ENCODE measurements around the gene C2orf80. TPM values are rescaled to one million over a fixed set of nuclear protein-coding genes. Genes with fewer than 3 reads are reported as not detected.
"Not testable (repeated sequence)": the region's sequence is repeated elsewhere in the genome, so short reads cannot be mapped to it uniquely, and the experiment has no call there.

Gene C2orf80
- total and polyA plus RNA-seq, 3 donors from 2014 or later = not detected

DNA sequence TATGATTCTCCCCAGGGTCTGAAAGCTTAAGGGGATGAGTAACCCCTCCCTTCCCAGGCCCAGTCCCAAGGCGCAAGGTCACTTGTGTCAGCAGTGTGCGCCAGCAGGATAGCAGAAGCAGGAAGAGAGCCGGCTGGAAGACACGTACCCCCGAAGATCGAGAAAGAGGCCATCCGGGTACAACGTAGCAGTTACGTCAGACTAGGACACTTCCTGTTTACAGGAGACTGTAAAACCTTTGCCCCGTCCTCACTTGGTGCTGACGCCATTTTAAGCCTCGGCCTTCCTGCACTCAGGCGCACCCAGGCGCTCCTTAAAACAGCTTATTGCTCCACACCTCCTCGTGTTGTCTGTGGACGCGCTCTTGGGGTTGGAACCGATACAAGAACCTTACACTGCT is 50.4 kb downstream of the C2orf80 start:
- Histone ChIP-seq H3K4me1 (no peaks in the 10 kb centered on the region), H3K9me3 (no peaks in the 10 kb centered on the region), H3K27me3 (no peaks in the 10 kb centered on the region), H3K4me3 (peak overlapping the region; percentile 20 to 29), H3K36me3 (ENCODE audit: low read depth, missing control alignments) (no peaks in the 10 kb centered on the region), H3K27ac (peak overlapping the region; percentile 15 to 40)
- intact Hi-C loops (cut with DNase I; ENCODE audit: low total_unique reads) = no loop called here
- TF ChIP-seq, protein P1, sequence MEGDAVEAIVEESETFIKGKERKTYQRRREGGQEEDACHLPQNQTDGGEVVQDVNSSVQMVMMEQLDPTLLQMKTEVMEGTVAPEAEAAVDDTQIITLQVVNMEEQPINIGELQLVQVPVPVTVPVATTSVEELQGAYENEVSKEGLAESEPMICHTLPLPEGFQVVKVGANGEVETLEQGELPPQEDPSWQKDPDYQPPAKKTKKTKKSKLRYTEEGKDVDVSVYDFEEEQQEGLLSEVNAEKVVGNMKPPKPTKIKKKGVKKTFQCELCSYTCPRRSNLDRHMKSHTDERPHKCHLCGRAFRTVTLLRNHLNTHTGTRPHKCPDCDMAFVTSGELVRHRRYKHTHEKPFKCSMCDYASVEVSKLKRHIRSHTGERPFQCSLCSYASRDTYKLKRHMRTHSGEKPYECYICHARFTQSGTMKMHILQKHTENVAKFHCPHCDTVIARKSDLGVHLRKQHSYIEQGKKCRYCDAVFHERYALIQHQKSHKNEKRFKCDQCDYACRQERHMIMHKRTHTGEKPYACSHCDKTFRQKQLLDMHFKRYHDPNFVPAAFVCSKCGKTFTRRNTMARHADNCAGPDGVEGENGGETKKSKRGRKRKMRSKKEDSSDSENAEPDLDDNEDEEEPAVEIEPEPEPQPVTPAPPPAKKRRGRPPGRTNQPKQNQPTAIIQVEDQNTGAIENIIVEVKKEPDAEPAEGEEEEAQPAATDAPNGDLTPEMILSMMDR (IDR thresholded peaks at IDR 0.05) = no peak
- DNase-seq = peak; percentile 67
- 69 to 80% methylated on average over 18 of the region's 18 CpGs for WGBS, 2 donors

DNA sequence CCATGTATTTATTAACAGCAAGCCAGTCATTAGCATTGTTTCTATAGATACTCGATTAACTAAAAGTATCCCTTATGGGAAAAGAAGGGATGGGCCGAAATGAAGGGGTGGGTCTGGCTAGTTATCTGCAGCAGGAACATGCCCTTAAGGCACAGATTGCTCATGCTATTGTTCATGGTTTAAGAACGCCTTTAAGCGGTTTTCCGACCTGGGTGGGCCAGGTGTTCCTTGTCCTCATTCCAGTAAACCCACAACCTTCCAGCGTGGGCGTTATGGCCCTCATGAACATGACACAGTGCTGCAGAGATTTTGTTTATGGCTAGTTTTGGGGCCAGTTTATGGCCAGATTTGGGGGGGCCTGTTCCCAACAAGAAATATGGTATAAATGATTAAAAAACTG is 51.5 kb downstream of the C2orf80 start:
- H3K4me1 ChIP-seq; H3K27me3 ChIP-seq; H3K36me3 ChIP-seq (ENCODE audit: low read depth, missing control alignments); intact Hi-C loops (cut with DNase I; ENCODE audit: low total_unique reads); H3K9me3 ChIP-seq; H3K27ac ChIP-seq; H3K4me3 ChIP-seq; DNase-seq: not testable (repeated sequence)
- WGBS, 2 donors = 92 to 95% methylated on average over 7 of the region's 7 CpGs

- intact Hi-C loops (cut with DNase I; ENCODE audit: low total_unique reads) = no loop called here
- no peak for DNase-seq
- no peak overlapping the region for H3K4me3 ChIP-seq
- H3K4me1 ChIP-seq = no peaks in the 10 kb centered on the region
- no peaks in the 10 kb centered on the region for H3K36me3 ChIP-seq (ENCODE audit: low read depth, missing control alignments)
- H3K27me3 ChIP-seq = no peaks in the 10 kb centered on the region
- WGBS, 2 donors = 81 to 92% methylated on average over 2 of the region's 2 CpGs
- H3K9me3 ChIP-seq = no peaks in the 10 kb centered on the region
- TF ChIP-seq, protein P1 (IDR thresholded peaks at IDR 0.05) = no peak
- no peak for TF ChIP-seq POLR2A (IDR thresholded peaks at IDR 0.05)
- no peak overlapping the region for H3K27ac ChIP-seq
These were observed 53.1 kb downstream of the C2orf80 start for GRCh38 chr2:208136716-208137094.

- Histone ChIP-seq H3K4me1 (no peaks in the 10 kb centered on the region), H3K9me3 (no peaks in the 10 kb centered on the region), H3K4me3 (no peak overlapping the region), H3K27ac (no peak overlapping the region), H3K27me3 (no peaks in the 10 kb centered on the region), H3K36me3 (ENCODE audit: low read depth, missing control alignments) (no peaks in the 10 kb centered on the region)
- WGBS, 2 donors = 70 to 73% methylated on average over 11 of the region's 11 CpGs
- intact Hi-C loops (cut with DNase I; ENCODE audit: low total_unique reads) = no loop called here
- TF ChIP-seq, protein P1 (IDR thresholded peaks at IDR 0.05) = no peak
- no peak for TF ChIP-seq POLR2A (IDR thresholded peaks at IDR 0.05)
- no peak for DNase-seq
These were observed 53.8 kb downstream of the C2orf80 start for GRCh38 chr2:208135794-208136715.

DNA sequence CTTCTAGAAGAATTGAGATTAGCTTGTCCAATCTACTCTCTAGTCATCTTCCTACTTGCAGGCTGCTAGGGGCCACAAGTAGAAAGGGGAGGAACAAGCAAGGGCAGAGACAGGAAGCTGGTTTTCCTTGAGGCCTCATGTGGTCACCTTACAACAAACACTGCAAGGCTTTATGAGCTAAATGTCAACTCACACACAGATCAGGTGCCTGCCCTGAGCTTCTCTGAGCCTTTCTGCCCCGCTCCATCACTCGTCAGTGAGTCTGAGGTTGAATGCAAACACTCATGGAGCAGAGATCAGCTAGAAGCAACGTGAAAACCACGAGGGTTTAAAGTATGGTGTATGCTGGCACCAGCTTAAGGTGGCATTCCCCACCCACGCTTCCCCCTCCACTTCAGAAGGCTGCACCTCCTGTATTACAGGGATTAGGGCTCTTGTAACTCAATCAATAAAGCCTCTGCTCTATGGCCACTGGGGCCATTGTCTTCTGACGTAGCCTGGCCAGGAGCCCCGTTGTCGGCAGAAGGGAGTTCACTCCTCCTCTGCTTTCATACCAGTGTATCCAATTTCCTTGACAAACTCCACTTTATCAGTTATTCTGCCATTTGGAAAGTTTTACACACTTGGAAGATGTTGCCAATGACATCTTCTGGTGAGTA is 54.8 kb downstream of the C2orf80 start:
- intact Hi-C loops (cut with DNase I; ENCODE audit: low total_unique reads) = no loop called here
- no peak for DNase-seq
- Histone ChIP-seq H3K27ac (no peak overlapping the region), H3K4me1 (no peaks in the 10 kb centered on the region), H3K9me3 (no peaks in the 10 kb centered on the region), H3K27me3 (no peaks in the 10 kb centered on the region), H3K4me3 (no peak overlapping the region), H3K36me3 (ENCODE audit: low read depth, missing control alignments) (no peaks in the 10 kb centered on the region)
- no peak for TF ChIP-seq POLR2A (IDR thresholded peaks at IDR 0.05)
- TF ChIP-seq, protein P1 (IDR thresholded peaks at IDR 0.05) = no peak
- WGBS, 2 donors = 46 to 51% methylated on average over 7 to 8 of the region's 8 CpGs
